HEK293 (cell line): ENCODE results near the gene PDE10A.

Source experiments
- BCL11B ChIP-seq: fragments of 450-650 bp; formaldehyde crosslinking; IDR thresholded peaks from 2 replicates; pipeline ENCODE4 v1.5.1; 2016; ENCODE audit warnings: low read depth, missing biosample characterization, missing genetic modification characterization
- INSM2 ChIP-seq: fragments of 450-650 bp; formaldehyde crosslinking; IDR thresholded peaks from 2 replicates; pipeline ENCODE4 v1.5.1; 2016; ENCODE audit warnings: missing biosample characterization, missing genetic modification characterization
- KLF9 ChIP-seq: fragments of 450-650 bp; formaldehyde crosslinking; IDR thresholded peaks from 2 replicates; pipeline ENCODE4 v1.5.1; 2016; ENCODE audit warnings: missing biosample characterization, missing genetic modification characterization, low read depth
- MEIS1 ChIP-seq: sonication (generic); formaldehyde crosslinking; IDR thresholded peaks from 2 replicates; pipeline ENCODE4 v1.8.1; 2022; ENCODE audit warnings: missing genetic modification reagents, mild to moderate bottlenecking, borderline replicate concordance
- SP3 ChIP-seq: fragments of 450-650 bp; formaldehyde crosslinking; IDR thresholded peaks from 2 replicates; pipeline ENCODE4 v1.5.1; 2016; ENCODE audit warnings: missing biosample characterization, missing genetic modification characterization
- SP7 ChIP-seq: fragments of 450-650 bp; formaldehyde crosslinking; IDR thresholded peaks from 2 replicates; pipeline ENCODE4 v1.5.1; 2016; ENCODE audit warnings: missing biosample characterization, missing genetic modification characterization
- ZBTB10 ChIP-seq: fragments of 450-650 bp; formaldehyde crosslinking; IDR thresholded peaks from 2 replicates; pipeline ENCODE4 v1.5.1; 2016; ENCODE audit warnings: missing biosample characterization, missing genetic modification characterization
- ZBTB21 ChIP-seq: fragments of 450-650 bp; formaldehyde crosslinking; IDR thresholded peaks from 2 replicates; pipeline ENCODE4 v1.5.1; 2017; ENCODE audit warnings: missing biosample characterization, missing genetic modification characterization
- ZEB2 ChIP-seq: fragments of 450-650 bp; formaldehyde crosslinking; IDR thresholded peaks from 2 replicates; pipeline ENCODE4 v1.5.1; 2016; ENCODE audit warnings: missing biosample characterization, missing genetic modification characterization
- ZNF114 ChIP-seq: fragments of 450-650 bp; formaldehyde crosslinking; IDR thresholded peaks from 2 replicates; pipeline ENCODE4 v1.5.0; 2017; ENCODE audit warnings: missing biosample characterization, missing genetic modification characterization
- ZNF132 ChIP-seq: fragments of 450-650 bp; formaldehyde crosslinking; IDR thresholded peaks from 2 replicates; pipeline ENCODE4 v1.5.1; 2017; ENCODE audit warnings: missing biosample characterization, missing genetic modification characterization, borderline replicate concordance
- ZNF138 ChIP-seq: fragments of 450-650 bp; formaldehyde crosslinking; IDR thresholded peaks from 2 replicates; pipeline ENCODE4 v1.5.1; 2016; ENCODE audit warnings: missing biosample characterization, missing genetic modification characterization, borderline replicate concordance
- ZNF169 ChIP-seq: fragments of 450-650 bp; formaldehyde crosslinking; IDR thresholded peaks from 2 replicates; pipeline ENCODE4 v1.5.1; 2016; ENCODE audit warnings: missing biosample characterization, missing genetic modification characterization
- ZNF184 ChIP-seq: fragments of 450-650 bp; IDR thresholded peaks from 2 replicates; pipeline ENCODE4 v1.5.1; 2018; ENCODE audit warnings: missing biosample characterization, mild to moderate bottlenecking, missing genetic modification characterization
- ZNF2 ChIP-seq: fragments of 450-650 bp; formaldehyde crosslinking; IDR thresholded peaks from 2 replicates; pipeline ENCODE4 v1.5.1; 2016; ENCODE audit warnings: missing biosample characterization, missing genetic modification characterization
- ZNF223 ChIP-seq: fragments of 450-650 bp; formaldehyde crosslinking; IDR thresholded peaks from 2 replicates; pipeline ENCODE4 v1.5.1; 2016; ENCODE audit warnings: missing biosample characterization, missing genetic modification characterization
- ZNF239 ChIP-seq: fragments of 450-650 bp; formaldehyde crosslinking; IDR thresholded peaks from 2 replicates; pipeline ENCODE4 v1.5.1; 2016; ENCODE audit warnings: missing biosample characterization, missing genetic modification characterization
- ZNF302 ChIP-seq: fragments of 450-650 bp; formaldehyde crosslinking; IDR thresholded peaks from 2 replicates; pipeline ENCODE4 v1.5.1; 2016; ENCODE audit warnings: missing biosample characterization, missing genetic modification characterization, low read depth
- ZNF324 ChIP-seq: fragments of 450-650 bp; formaldehyde crosslinking; IDR thresholded peaks from 2 replicates; pipeline ENCODE4 v1.5.1; 2016; ENCODE audit warnings: missing biosample characterization, missing genetic modification characterization
- ZNF398 ChIP-seq: fragments of 450-650 bp; formaldehyde crosslinking; IDR thresholded peaks from 2 replicates; pipeline ENCODE4 v1.5.1; 2017; ENCODE audit warnings: missing biosample characterization, missing genetic modification characterization
- ZNF501 ChIP-seq: fragments of 450-650 bp; formaldehyde crosslinking; IDR thresholded peaks from 2 replicates; pipeline ENCODE4 v1.5.1; 2016; ENCODE audit warnings: missing biosample characterization, missing genetic modification characterization
- ZNF510 ChIP-seq: fragments of 450-650 bp; formaldehyde crosslinking; IDR thresholded peaks from 2 replicates; pipeline ENCODE4 v1.5.1; 2018; ENCODE audit warnings: mild to moderate bottlenecking, missing genetic modification characterization, missing biosample characterization; ENCODE audit not compliant: insufficient replicate concordance
- ZNF530 ChIP-seq: fragments of 450-650 bp; formaldehyde crosslinking; IDR thresholded peaks from 2 replicates; pipeline ENCODE4 v1.5.1; 2016; ENCODE audit warnings: low read depth, missing biosample characterization, missing genetic modification characterization
- ZNF548 ChIP-seq: fragments of 450-650 bp; formaldehyde crosslinking; IDR thresholded peaks from 2 replicates; pipeline ENCODE4 v1.5.1; 2016; ENCODE audit warnings: missing biosample characterization, missing genetic modification characterization
- ZNF558 ChIP-seq: fragments of 450-650 bp; formaldehyde crosslinking; IDR thresholded peaks from 2 replicates; pipeline ENCODE4 v1.5.1; 2016; ENCODE audit warnings: missing biosample characterization, missing genetic modification characterization
- ZNF600 ChIP-seq: fragments of 450-650 bp; formaldehyde crosslinking; IDR thresholded peaks from 2 replicates; pipeline ENCODE4 v1.5.1; 2016; ENCODE audit warnings: missing biosample characterization, missing genetic modification characterization
- ZNF621 ChIP-seq: fragments of 450-650 bp; formaldehyde crosslinking; IDR thresholded peaks from 2 replicates; pipeline ENCODE4 v1.5.1; 2017; ENCODE audit warnings: missing biosample characterization, missing genetic modification characterization
- ZNF623 ChIP-seq: fragments of 450-650 bp; formaldehyde crosslinking; IDR thresholded peaks from 2 replicates; pipeline ENCODE4 v1.5.1; 2016; ENCODE audit warnings: missing biosample characterization, missing genetic modification characterization
- ZNF785 ChIP-seq: fragments of 450-650 bp; formaldehyde crosslinking; IDR thresholded peaks from 2 replicates; pipeline ENCODE4 v1.5.1; 2016; ENCODE audit warnings: missing biosample characterization, missing genetic modification characterization
- ZNF837 ChIP-seq: fragments of 450-650 bp; formaldehyde crosslinking; IDR thresholded peaks from 2 replicates; pipeline ENCODE4 v1.5.1; 2016; ENCODE audit warnings: missing biosample characterization, missing genetic modification characterization
- ZSCAN30 ChIP-seq: fragments of 450-650 bp; IDR thresholded peaks from 2 replicates; pipeline ENCODE4 v1.5.1; 2018; ENCODE audit warnings: missing biosample characterization, mild to moderate bottlenecking, missing genetic modification characterization, moderate library complexity
- ZXDB ChIP-seq: fragments of 450-650 bp; formaldehyde crosslinking; IDR thresholded peaks from 2 replicates; pipeline ENCODE4 v1.5.1; 2016; ENCODE audit warnings: missing biosample characterization, missing genetic modification characterization
- TF ChIP-seq, protein P1 (sequence below): fragments of 450-650 bp; formaldehyde crosslinking; IDR thresholded peaks from 2 replicates; pipeline ENCODE4 v1.5.1; 2016; ENCODE audit warnings: missing biosample characterization, missing genetic modification characterization
- TF ChIP-seq, protein P2 (sequence below): fragments of 450-650 bp; formaldehyde crosslinking; IDR thresholded peaks from 2 replicates; pipeline ENCODE4 v1.5.1; 2017; ENCODE audit warnings: missing biosample characterization, missing genetic modification characterization

PDE10A gene

DNA sequence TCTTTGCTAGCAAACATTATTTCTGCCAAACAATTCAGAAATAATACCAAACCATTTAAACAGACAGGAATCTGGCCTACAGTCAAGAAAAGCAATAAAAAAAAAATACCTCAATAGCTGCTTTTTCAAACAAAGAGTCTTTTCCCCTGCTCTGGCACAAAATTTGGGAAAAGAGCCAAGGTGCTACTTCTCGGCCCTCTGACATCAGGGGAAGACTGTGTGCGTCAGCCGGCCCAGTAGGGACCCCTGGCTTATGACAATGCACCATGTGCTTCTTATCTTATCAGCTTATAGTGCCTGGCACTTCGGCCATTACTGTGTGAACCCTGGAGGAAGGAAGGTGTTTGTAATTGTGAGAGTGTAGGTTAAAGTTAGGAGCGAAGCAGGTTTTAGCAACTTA, 89.4 kb downstream of the PDE10A start (continued):
- no peak; the same call in 1 of the 2 replicates for TF ChIP-seq ZNF501 (tag by site-specific recombination)
- peak; percentile 62 for TF ChIP-seq ZEB2 (tag by site-specific recombination)
- TF ChIP-seq, protein P1, sequence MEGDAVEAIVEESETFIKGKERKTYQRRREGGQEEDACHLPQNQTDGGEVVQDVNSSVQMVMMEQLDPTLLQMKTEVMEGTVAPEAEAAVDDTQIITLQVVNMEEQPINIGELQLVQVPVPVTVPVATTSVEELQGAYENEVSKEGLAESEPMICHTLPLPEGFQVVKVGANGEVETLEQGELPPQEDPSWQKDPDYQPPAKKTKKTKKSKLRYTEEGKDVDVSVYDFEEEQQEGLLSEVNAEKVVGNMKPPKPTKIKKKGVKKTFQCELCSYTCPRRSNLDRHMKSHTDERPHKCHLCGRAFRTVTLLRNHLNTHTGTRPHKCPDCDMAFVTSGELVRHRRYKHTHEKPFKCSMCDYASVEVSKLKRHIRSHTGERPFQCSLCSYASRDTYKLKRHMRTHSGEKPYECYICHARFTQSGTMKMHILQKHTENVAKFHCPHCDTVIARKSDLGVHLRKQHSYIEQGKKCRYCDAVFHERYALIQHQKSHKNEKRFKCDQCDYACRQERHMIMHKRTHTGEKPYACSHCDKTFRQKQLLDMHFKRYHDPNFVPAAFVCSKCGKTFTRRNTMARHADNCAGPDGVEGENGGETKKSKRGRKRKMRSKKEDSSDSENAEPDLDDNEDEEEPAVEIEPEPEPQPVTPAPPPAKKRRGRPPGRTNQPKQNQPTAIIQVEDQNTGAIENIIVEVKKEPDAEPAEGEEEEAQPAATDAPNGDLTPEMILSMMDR (tag by site-specific recombination), result no peak
- TF ChIP-seq ZNF324 (tag by site-specific recombination), result 0 out of 2 replicates have a peak, but pooled peaks have one; percentile 30
- TF ChIP-seq ZNF623 (tag by site-specific recombination), result no peak
- TF ChIP-seq ZNF239 (tag by site-specific recombination), result no peak
- peak; percentile 84 for TF ChIP-seq ZXDB
- peak; percentile 90; the same call in 1 of the 2 replicates for TF ChIP-seq ZSCAN30
- TF ChIP-seq ZNF138 (tag by site-specific recombination), result no peak
- TF ChIP-seq ZNF621 (tag by site-specific recombination), result no peak
- no peak for TF ChIP-seq ZNF302 (tag by site-specific recombination)
- no peak for TF ChIP-seq KLF9 (tag by site-specific recombination)
- TF ChIP-seq ZNF785 (tag by site-specific recombination), result no peak
- peak; percentile 95 for TF ChIP-seq ZBTB21
- TF ChIP-seq ZNF510 (tag by site-specific recombination), result no peak
- no peak for TF ChIP-seq ZNF398 (tag by site-specific recombination)
- no peak for TF ChIP-seq ZNF2
- TF ChIP-seq, protein P2, sequence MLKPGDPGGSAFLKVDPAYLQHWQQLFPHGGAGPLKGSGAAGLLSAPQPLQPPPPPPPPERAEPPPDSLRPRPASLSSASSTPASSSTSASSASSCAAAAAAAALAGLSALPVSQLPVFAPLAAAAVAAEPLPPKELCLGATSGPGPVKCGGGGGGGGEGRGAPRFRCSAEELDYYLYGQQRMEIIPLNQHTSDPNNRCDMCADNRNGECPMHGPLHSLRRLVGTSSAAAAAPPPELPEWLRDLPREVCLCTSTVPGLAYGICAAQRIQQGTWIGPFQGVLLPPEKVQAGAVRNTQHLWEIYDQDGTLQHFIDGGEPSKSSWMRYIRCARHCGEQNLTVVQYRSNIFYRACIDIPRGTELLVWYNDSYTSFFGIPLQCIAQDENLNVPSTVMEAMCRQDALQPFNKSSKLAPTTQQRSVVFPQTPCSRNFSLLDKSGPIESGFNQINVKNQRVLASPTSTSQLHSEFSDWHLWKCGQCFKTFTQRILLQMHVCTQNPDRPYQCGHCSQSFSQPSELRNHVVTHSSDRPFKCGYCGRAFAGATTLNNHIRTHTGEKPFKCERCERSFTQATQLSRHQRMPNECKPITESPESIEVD, result peak; percentile 94
- no peak for TF ChIP-seq ZNF600 (tag by site-specific recombination)
- TF ChIP-seq INSM2 (tag by site-specific recombination), result peak; percentile 71
- no peak for TF ChIP-seq BCL11B
- no peak for TF ChIP-seq SP3 (tag by site-specific recombination)
- no peak for TF ChIP-seq SP7 (tag by site-specific recombination)
- TF ChIP-seq MEIS1, result no peak
- no peak for TF ChIP-seq ZNF548 (tag by site-specific recombination)
- no peak for TF ChIP-seq ZNF169
- TF ChIP-seq ZNF114 (tag by site-specific recombination), result no peak
- TF ChIP-seq ZNF837 (tag by site-specific recombination), result no peak
- TF ChIP-seq ZNF530 (tag by site-specific recombination), result no peak
- no peak for TF ChIP-seq ZBTB10 (tag by site-specific recombination)
- no peak for TF ChIP-seq ZNF132
- peak; percentile 25 for TF ChIP-seq ZNF184 (tag by site-specific recombination)
- TF ChIP-seq ZNF558 (tag by site-specific recombination), result no peak
- TF ChIP-seq ZNF223 (tag by site-specific recombination), result no peak
